MCF 10A (cell line): ENCODE results near the gene BATF3. TPM values are rescaled to one million over a fixed set of nuclear protein-coding genes. Genes with fewer than 3 reads are reported as not detected.
A peak's percentile ranks its signal among the peaks of the same experiment; 100 is the strongest.
"Not testable (repeated sequence)": the region's sequence is repeated elsewhere in the genome, so short reads cannot be mapped to it uniquely, and the experiment has no call there.

ENCODE experiments used
- BruUV-seq: library from RNA; stranded (reverse); fragments of 400-500 nt; replicated peaks from 2 replicates; lab custom pipeline; 2021; lab: Mats Ljungman, UMichigan
- CTCF ChIA-PET: fragments of 300-600 bp; sonication (Branson Sonifier 250); formaldehyde crosslinking; extraction: SDS; loops from one replicate; lab custom pipeline; 2021; ENCODE audit warnings: antibody characterized with exemption, inconsistent platforms; lab: Yijun Ruan, JAX
- POLR2A ChIA-PET: fragments of 300-600, 350-650 bp; sonication (Branson Sonifier 250); formaldehyde crosslinking; extraction: SDS; loops from one replicate; lab custom pipeline; 2020; ENCODE audit warnings: antibody characterized with exemption, inconsistent platforms; lab: Yijun Ruan, JAX
- DNase-seq: peaks from one replicate; pipeline ENCODE4 v3.0.0-alpha.2; 2018; ENCODE audit not compliant: unreplicated experiment
- H3K27ac Mint-ChIP-seq: one replicate; pipeline ENCODE4 v1.8.0; 2022; ENCODE audit warnings: mild to moderate bottlenecking, low read depth, mixed read lengths; ENCODE audit not compliant: unreplicated experiment
- H3K27me3 Mint-ChIP-seq: one replicate; pipeline ENCODE4 v1.8.0; 2022; ENCODE audit warnings: mixed read lengths; ENCODE audit not compliant: insufficient read depth, unreplicated experiment
- H3K36me3 Mint-ChIP-seq: one replicate; pipeline ENCODE4 v1.8.0; 2022; ENCODE audit warnings: mild to moderate bottlenecking, moderate library complexity, mixed read lengths; ENCODE audit not compliant: insufficient read depth, unreplicated experiment
- H3K4me1 Mint-ChIP-seq: one replicate; pipeline ENCODE4 v1.8.0; 2022; ENCODE audit warnings: mixed read lengths; ENCODE audit not compliant: insufficient read depth, unreplicated experiment
- H3K4me3 Mint-ChIP-seq: one replicate; pipeline ENCODE4 v1.8.0; 2022; ENCODE audit warnings: mild to moderate bottlenecking, moderate library complexity, mixed read lengths; ENCODE audit not compliant: unreplicated experiment
- H3K9me3 Mint-ChIP-seq: one replicate; pipeline ENCODE4 v1.8.0; 2022; ENCODE audit warnings: mixed read lengths; ENCODE audit not compliant: unreplicated experiment
- intact Hi-C: fragments of 100-400 bp; cut with micrococcal nuclease; formaldehyde crosslinking; loops from 2 replicates; pipeline ENCODE4 v1.14.1; 2022
- total RNA-seq: library from RNA; stranded (reverse); gene quantifications from 2 replicates; pipeline ENCODE4 v1.2.3, GENCODE V29; 2022
- TF ChIP-seq, protein P1 (sequence below): fragments of 200-600 bp; IDR thresholded peaks from one replicate; pipeline ENCODE4 v1.8.0; 2022; ENCODE audit warnings: antibody characterized with exemption, mild to moderate bottlenecking; ENCODE audit not compliant: unreplicated experiment

Gene BATF3
- total RNA-seq, 1 experiment from 2014 or later, result 1.5 TPM

DNA sequence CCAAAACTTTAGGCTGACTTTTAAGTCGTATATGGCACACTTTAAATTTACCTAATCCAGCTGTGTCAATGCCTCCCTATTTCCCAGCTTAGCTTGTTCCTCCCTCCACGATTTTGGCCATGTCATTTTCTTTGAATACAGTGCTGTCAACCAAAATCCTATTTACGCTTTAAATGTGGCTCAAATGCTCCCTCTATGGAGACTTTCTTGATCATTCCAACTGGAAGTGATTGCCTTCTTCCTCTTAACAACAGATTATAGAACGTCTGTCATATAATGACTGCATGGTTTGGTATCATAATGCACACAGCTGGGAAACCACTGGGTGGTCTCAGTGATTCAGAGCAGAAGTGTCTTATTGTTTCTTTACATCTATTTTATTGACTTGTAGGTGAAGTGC is 18.9 kb upstream of the BATF3 start:
- H3K9me3 Mint-ChIP-seq, result no peaks in the 10 kb centered on the region
- CTCF ChIA-PET, result interaction anchor here (0.6 to 1.7 kb wide), 10 partner anchors 29 to 1488 kb away, joined by 3 to 6 read pairs (median 4); no protein-coding TSS in a partner anchor
- POLR2A ChIA-PET, result interaction anchor here (0.7 kb wide), 1 partner anchor 241 kb away, joined by 3 read pairs; no protein-coding TSS in a partner anchor
- TF ChIP-seq, protein P1, sequence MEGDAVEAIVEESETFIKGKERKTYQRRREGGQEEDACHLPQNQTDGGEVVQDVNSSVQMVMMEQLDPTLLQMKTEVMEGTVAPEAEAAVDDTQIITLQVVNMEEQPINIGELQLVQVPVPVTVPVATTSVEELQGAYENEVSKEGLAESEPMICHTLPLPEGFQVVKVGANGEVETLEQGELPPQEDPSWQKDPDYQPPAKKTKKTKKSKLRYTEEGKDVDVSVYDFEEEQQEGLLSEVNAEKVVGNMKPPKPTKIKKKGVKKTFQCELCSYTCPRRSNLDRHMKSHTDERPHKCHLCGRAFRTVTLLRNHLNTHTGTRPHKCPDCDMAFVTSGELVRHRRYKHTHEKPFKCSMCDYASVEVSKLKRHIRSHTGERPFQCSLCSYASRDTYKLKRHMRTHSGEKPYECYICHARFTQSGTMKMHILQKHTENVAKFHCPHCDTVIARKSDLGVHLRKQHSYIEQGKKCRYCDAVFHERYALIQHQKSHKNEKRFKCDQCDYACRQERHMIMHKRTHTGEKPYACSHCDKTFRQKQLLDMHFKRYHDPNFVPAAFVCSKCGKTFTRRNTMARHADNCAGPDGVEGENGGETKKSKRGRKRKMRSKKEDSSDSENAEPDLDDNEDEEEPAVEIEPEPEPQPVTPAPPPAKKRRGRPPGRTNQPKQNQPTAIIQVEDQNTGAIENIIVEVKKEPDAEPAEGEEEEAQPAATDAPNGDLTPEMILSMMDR, result no peak
- DNase-seq, result peak; percentile 42
- H3K4me3 Mint-ChIP-seq, result no peak overlapping the region
- BruUV-seq, result no TSS peak
- H3K27me3 Mint-ChIP-seq, result peaks cover 39% of the 10 kb centered on the region
- no peaks in the 10 kb centered on the region for H3K36me3 Mint-ChIP-seq
- intact Hi-C loops, result loop anchor here (1.0 kb wide), 1 partner anchor 241 kb away; no protein-coding TSS in a partner anchor
- H3K4me1 Mint-ChIP-seq, result peaks cover 18% of the 10 kb centered on the region
- no peak overlapping the region for H3K27ac Mint-ChIP-seq

DNA sequence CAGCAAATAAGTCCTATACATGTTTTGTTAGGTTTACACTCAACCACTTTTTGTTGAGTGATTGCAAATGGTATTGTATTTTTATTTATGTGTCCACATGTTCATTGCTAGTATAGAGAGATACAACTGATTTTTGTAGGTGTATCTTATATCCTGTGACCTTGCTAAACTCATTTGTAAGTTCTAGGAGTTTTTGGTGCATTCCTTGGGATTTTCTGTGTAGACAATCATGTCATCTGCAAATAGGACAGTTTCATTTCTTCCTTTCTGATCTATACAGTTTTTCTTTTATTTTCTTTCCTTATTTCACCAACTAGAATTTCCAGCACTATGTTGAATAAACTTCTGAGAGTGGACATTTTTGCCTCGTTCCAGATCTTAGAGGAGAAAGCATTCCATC is 16.5 kb upstream of the BATF3 start:
- POLR2A ChIA-PET, result interaction anchor here (0.7 to 0.9 kb wide), 2 partner anchors 111 to 274 kb away, joined by 3 read pairs; no protein-coding TSS in a partner anchor
- CTCF ChIA-PET, result interaction anchor here (0.7 to 2.8 kb wide), 4 partner anchors 15 to 239 kb away, joined by 3 to 15 read pairs (median 5); no protein-coding TSS in a partner anchor
- no peak for DNase-seq
- intact Hi-C loops, result no loop called here
- Mint-ChIP-seq H3K36me3 (no peaks in the 10 kb centered on the region), H3K27ac (no peak overlapping the region), H3K4me1 (peaks cover 2% of the 10 kb centered on the region), H3K9me3 (no peaks in the 10 kb centered on the region), H3K27me3 (peaks cover 39% of the 10 kb centered on the region), H3K4me3 (no peak overlapping the region)
- no TSS peak for BruUV-seq
- TF ChIP-seq, protein P1, result no peak

DNA sequence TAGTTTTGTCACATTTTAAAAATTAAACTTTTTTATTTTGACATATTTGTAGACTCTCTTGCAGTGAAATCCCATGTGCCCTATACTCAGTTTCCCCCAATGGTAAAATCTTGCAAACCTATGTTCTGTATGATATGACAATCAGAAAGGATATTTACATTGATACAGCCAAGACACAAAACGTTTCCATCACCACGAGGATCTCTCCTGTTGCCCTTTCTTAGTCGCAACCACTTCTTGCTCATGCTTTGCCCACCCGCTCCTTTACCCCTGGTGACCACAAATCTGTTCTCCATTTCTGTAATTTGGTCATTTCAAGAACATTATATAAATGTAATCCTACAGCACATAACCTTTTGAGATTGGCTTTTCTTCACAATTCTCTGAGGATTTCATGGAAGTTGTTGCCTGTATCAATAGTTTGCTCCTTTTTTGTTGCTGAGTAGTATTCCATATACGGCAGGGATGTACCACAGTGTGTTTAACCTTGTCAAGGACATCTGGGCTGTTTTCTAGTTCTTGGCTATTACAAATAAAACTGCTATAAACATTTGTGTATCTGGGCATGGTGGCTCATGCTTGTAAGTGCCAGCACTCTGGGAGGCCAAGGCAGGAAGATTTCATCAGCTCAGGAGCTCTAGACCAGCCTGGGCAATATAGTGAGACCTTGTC is 14.0 kb upstream of the BATF3 start:
- intact Hi-C loops, result no loop called here
- TF ChIP-seq, protein P1, result no peak
- BruUV-seq, result no TSS peak
- no peak overlapping the region for H3K27ac Mint-ChIP-seq
- H3K9me3 Mint-ChIP-seq, result no peaks in the 10 kb centered on the region
- ChIA-PET POLR2A (no interaction called here), CTCF (interaction anchor here (0.9 to 1.2 kb wide), 2 partner anchors 236 to 651 kb away, joined by 3 read pairs; no protein-coding TSS in a partner anchor)
- no peaks in the 10 kb centered on the region for H3K4me1 Mint-ChIP-seq
- H3K36me3 Mint-ChIP-seq, result no peaks in the 10 kb centered on the region
- H3K4me3 Mint-ChIP-seq, result no peak overlapping the region
- H3K27me3 Mint-ChIP-seq, result peaks cover 35% of the 10 kb centered on the region
- DNase-seq, result no peak

DNA sequence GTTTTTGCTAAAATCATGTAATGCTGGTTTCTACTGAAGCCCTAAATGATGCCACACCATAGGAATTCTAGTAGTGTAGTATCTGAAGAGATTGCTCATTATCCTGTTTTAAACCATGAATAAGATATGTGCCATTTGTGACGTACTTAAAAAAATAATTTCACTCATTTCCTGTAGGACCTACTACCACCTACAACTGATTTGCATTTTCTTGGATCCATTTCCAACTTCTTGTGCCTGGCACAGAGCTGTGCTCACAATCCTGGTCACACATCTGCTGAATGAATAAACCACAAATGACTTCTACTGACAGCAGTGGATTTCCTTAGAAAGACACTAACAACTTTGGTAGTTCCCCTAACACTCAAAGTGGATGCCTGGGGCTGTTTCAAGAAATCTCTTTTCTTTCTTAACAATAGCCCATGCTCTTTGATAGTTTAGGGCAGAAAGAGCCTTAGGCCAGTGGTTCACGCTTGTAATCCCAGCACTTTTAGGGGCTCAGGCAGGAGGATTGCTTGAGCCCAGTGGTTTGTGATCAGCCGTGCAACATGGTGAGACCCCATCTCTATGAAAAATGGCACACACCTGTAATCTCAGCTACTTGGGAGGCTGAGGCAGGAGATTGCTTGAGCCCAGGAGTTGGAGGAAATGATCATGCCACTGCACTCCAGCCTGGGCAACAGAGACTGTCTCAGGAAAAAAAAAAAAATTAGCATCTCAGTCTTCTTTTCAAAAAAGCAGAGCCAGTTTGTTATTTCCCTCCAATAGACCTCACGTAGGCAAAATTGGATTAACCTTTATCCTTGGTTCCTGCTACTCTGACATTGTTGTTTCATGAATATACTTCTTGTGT is 13.0 kb upstream of the BATF3 start:
- ChIA-PET POLR2A (interaction anchor here (0.7 kb wide), 1 partner anchor 29 kb away, joined by 3 read pairs; no protein-coding TSS in a partner anchor), CTCF (interaction anchor here (0.6 kb wide), 1 partner anchor 15 kb away, joined by 5 read pairs; no protein-coding TSS in a partner anchor)
- no peak overlapping the region for H3K27ac Mint-ChIP-seq
- intact Hi-C loops, result no loop called here
- no peak for DNase-seq
- H3K4me1 Mint-ChIP-seq, result no peaks in the 10 kb centered on the region
- H3K27me3 Mint-ChIP-seq, result peaks cover 26% of the 10 kb centered on the region
- no peak overlapping the region for H3K4me3 Mint-ChIP-seq
- BruUV-seq, result no TSS peak
- TF ChIP-seq, protein P1, result no peak
- H3K9me3 Mint-ChIP-seq, result no peaks in the 10 kb centered on the region
- no peaks in the 10 kb centered on the region for H3K36me3 Mint-ChIP-seq

DNA sequence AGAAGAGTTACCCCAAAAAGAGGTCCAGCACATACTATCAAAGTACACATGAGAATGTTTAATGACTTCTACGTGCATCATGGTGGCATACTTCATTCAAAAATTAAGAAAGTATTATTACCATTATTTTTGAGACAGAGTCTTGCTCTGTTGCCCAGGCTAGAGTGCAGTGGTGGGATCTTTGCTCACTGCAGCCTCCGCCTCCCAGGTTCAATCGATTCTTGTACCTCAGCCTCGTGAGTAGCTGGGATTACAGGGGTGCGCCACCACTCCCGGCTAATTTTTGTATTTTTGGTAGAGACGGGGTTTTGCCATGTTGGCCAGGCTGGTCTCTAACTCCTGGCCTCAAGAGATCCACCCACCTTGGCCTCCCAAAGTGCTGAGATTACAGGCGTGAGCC is 12.3 kb upstream of the BATF3 start:
- H3K36me3 Mint-ChIP-seq, H3K4me1 Mint-ChIP-seq, intact Hi-C loops, DNase-seq, BruUV-seq, H3K4me3 Mint-ChIP-seq, H3K27ac Mint-ChIP-seq, H3K9me3 Mint-ChIP-seq, POLR2A ChIA-PET: not testable (repeated sequence)
- H3K27me3 Mint-ChIP-seq, result peaks cover 18% of the 10 kb centered on the region
- CTCF ChIA-PET, result interaction anchor here (0.7 to 1.7 kb wide), 2 partner anchors 19 to 235 kb away, joined by 3 to 4 read pairs; no protein-coding TSS in a partner anchor
